HepG2 (cell line): ENCODE measurements around the gene WWTR1. TPM values are rescaled to one million over a fixed set of nuclear protein-coding genes. Genes with fewer than 3 reads are reported as not detected.

ENCODE experiments used
- EP300 ChIP-seq, 3 experiments: sonication (generic) in 1 of 3; formaldehyde crosslinking in 1 of 3; IDR thresholded peaks; 2 replicates each; pipeline versions ENCODE4 v1.5.1 to v1.6.1; 2011 to 2020; ENCODE audit warnings: low read depth in 2 of 3, low read length in 2 of 3, borderline replicate concordance in 1 of 3, improper control_type of control experiment in 1 of 3, mild to moderate bottlenecking in 1 of 3, missing genetic modification reagents in 1 of 3, moderate library complexity in 1 of 3
- ESRRA ChIP-seq: sonication (generic); formaldehyde crosslinking; IDR thresholded peaks from 2 replicates; pipeline ENCODE4 v1.5.1; 2020; ENCODE audit warnings: mild to moderate bottlenecking, low read depth, missing genetic modification reagents
- HNF4A ChIP-seq: sonication (generic); formaldehyde crosslinking; IDR thresholded peaks from 2 replicates; pipeline ENCODE4 v1.4.0; 2020; ENCODE audit warnings: missing genetic modification reagents
- MED1 ChIP-seq: sonication (generic); formaldehyde crosslinking; IDR thresholded peaks from 2 replicates; pipeline ENCODE4 v1.4.0; 2020; ENCODE audit warnings: missing genetic modification reagents
- SALL1 ChIP-seq: sonication (generic); formaldehyde crosslinking; IDR thresholded peaks from 2 replicates; pipeline ENCODE4 v1.8.0; 2022; ENCODE audit warnings: mild to moderate bottlenecking, missing genetic modification reagents
- ZFP41 ChIP-seq: sonication (generic); formaldehyde crosslinking; IDR thresholded peaks from 2 replicates; pipeline ENCODE4 v1.4.0; 2020; ENCODE audit warnings: mild to moderate bottlenecking, missing genetic modification reagents, borderline replicate concordance
- ZSCAN12 ChIP-seq: sonication (generic); formaldehyde crosslinking; IDR thresholded peaks from 2 replicates; pipeline ENCODE4 v1.9.0; 2021; ENCODE audit warnings: mild to moderate bottlenecking, missing genetic modification reagents
- polyA plus RNA-seq, 8 experiments: library from polyadenylated mRNA; depleted of rRNA in 3 of 8; stranded (reverse) in 7 of 8; unstranded in 1 of 8; fragments of >200 nt; fragmentation: Illumina TruSeq in 4 of 8; extraction: Trizol in 4 of 8; gene quantifications; 2 replicates each; pipeline versions ENCODE4 v1.2.1 to v1.2.3, GENCODE V29; 2011 to 2016; ENCODE audit warnings: low read depth in 4 of 8, missing spikeins in 1 of 8, mixed read lengths in 1 of 8; ENCODE audit not compliant: insufficient read depth in 1 of 8
- small RNA-seq, 3 experiments: library from RNA; depleted of rRNA; stranded (forward); fragments of <200 nt; gene quantifications; one replicate each; pipeline ENCODE3, GENCODE V24; 2012; ENCODE audit warnings: low read depth in 2 of 3, low replicate concordance in 1 of 3; ENCODE audit not compliant: insufficient read length in 3 of 3, insufficient read depth in 2 of 3
- total RNA-seq, 5 experiments: library from RNA; depleted of rRNA; stranded (reverse); fragments of >200 nt; fragmentation: Illumina TruSeq; extraction: Trizol; gene quantifications; 2 replicates each; pipeline ENCODE4 v1.2.3, GENCODE V29; 2016; ENCODE audit warnings: low read depth in 1 of 5

WWTR1 gene
- total and polyA plus RNA-seq, 2 of the 13 experiments (the other 11 are each of a cell fraction or from before 2014, with no cell fraction given), result 19.7 to 139 TPM

DNA sequence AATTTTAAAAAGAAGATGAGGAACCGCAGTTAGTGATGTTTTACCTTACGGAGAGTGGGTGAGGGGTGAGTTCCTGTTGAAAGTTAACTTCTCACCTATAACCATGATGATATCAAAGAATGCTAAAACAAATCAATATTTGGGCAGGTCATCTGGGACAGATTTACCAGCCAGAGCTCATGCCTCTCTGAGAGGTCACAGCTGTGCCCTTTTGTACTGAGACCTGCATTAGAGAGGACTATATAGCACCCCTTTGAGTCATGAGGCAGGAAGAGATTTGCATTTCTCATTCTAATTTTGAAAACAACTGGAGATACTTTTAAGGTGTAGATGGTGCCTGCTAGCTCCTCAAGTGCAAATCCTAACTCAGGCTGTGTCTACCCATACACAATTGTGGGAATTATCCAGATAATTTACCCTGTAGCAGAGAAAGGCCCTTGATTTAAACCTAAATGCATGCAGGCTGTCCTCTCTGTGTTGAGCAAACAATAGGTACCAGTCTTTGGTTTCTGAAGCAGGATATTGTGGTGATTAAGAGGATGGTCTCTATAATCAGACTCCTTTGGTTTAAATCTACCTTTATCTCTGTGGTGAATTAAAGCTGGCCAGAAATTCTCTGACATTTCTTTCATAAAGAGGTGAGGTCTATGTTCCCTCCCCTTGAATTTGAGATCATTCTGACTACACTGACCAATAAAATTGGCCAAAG is 189.2 kb downstream of the WWTR1 start (continued):
- no peak for TF ChIP-seq ZFP41
- peak; percentile 27; the same call in 1 of the 2 replicates for TF ChIP-seq MED1 (CRISPR knock-in tag)
- 0 out of 4 replicates have a peak, but pooled peaks of 1 of the 2 experiments have one; percentile 18 for TF ChIP-seq EP300 (IDR thresholded peaks at IDR 0.05; ENCODE audit: low read depth in 2 of 2, low read length in 2 of 2)
- no peak for TF ChIP-seq EP300 (CRISPR knock-in tag; IDR thresholded peaks at IDR 0.05; ENCODE audit: borderline replicate concordance)
- TF ChIP-seq HNF4A, result peak; percentile 40; the same call in 1 of the 2 replicates
- TF ChIP-seq ESRRA (CRISPR knock-in tag), result 0 out of 2 replicates have a peak, but pooled peaks have one; percentile 51
- TF ChIP-seq SALL1, result peak; percentile 48; the same call in 1 of the 2 replicates
- TF ChIP-seq ZSCAN12 (CRISPR knock-in tag), result no peak

Small RNA genes lying within 50 kb of the gene (small RNA-seq; reads per million reads assigned to genes)
- gene RNU6-1098P, result 0 reads per million in 3 experiments

Other genes starting within 250 kb of the WWTR1 start
- 0.77 and 0.95 TPM in 2 replicates for gene TM4SF4, start 183.3 kb downstream of the WWTR1 start, total RNA-seq (2016; rRNA removed; fragmentation: Illumina TruSeq; extraction: Trizol)
- gene TM4SF4, start 183.3 kb downstream of the WWTR1 start, polyA plus RNA-seq (2011; rRNA removed), result 0.63 and 0.89 TPM in 2 replicates
- 57.6 and 73.2 TPM in 2 replicates for gene COMMD2, start 94.5 kb upstream of the WWTR1 start, total RNA-seq (2016; rRNA removed; fragmentation: Illumina TruSeq; extraction: Trizol)
- 25.5 and 33.0 TPM in 2 replicates for gene COMMD2, start 94.5 kb upstream of the WWTR1 start, polyA plus RNA-seq (2011; rRNA removed)
- gene ANKUB1, start 134.5 kb upstream of the WWTR1 start, total RNA-seq (2016; rRNA removed; fragmentation: Illumina TruSeq; extraction: Trizol), result not detected in 2 replicates
- not detected in 2 replicates for gene ANKUB1, start 134.5 kb upstream of the WWTR1 start, polyA plus RNA-seq (2011; rRNA removed)
- gene RNF13, start 155.2 kb upstream of the WWTR1 start, total RNA-seq (2016; rRNA removed; fragmentation: Illumina TruSeq; extraction: Trizol), result 28.1 and 46.0 TPM in 2 replicates
- 32.0 and 39.8 TPM in 2 replicates for gene RNF13, start 155.2 kb upstream of the WWTR1 start, polyA plus RNA-seq (2011; rRNA removed)